Measurements from ENCODE around the gene MLYCD. TPM values are rescaled to one million over a fixed set of nuclear protein-coding genes. Genes with fewer than 3 reads are reported as not detected.

MLYCD gene
- total and polyA plus RNA-seq, 10 of the 15 experiments (the other 5 are each of a cell fraction or from before 2014, with no cell fraction given) = 0.21 to 3.7 (median 1.7) TPM

DNA sequence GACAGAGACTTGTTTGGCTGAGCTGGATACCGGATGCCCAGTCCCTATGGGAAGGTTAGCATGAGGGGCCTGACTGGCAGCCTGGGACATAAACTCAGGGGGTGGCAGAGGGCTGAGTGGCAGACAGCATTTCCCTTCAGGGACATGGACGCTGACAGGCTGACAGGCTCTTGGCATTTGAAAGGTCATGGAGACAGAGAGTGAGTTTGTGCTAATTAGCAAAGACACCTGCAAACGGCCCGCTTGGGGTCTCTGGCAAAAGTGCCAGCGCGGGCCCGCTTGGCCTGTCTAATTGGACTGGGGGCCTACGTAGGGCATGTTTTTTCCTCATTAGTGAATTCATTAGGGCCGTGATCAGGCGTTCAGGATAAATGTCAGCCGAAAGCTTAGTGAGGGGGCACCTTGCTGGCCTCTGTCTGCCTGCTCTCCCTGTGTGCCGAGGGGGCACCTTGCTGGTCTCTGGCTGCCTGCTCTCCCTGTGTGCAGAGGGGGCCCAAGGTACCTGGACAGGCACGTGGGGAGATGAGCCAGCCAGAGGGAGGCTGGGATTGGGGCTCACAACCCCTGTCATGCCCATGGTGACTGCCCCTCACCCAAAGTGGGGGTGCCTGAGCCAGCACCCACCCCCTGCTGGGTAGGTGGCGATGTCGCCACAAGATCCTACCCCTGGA, 76.8 kb downstream of the MLYCD start:
- Histone ChIP-seq H4K20me1 (ENCODE audit: control insufficient read depth, insufficient read depth) (no peaks in the 10 kb centered on the region), H3K27ac (ENCODE audit: control insufficient read depth, insufficient read depth) (no peak overlapping the region), H3K36me3 (ENCODE audit: control insufficient read depth in 2 of 2, insufficient read depth in 2 of 2, low read length in 1 of 2) (no peaks in the 10 kb centered on the region), H3K27me3 (replicated peaks in 1 of 2; ENCODE audit: control insufficient read depth in 2 of 2, insufficient read depth in 2 of 2, low read length in 1 of 2) (no peaks in the 10 kb centered on the region), H3K9me3 (replicated peaks; ENCODE audit: control insufficient read depth, insufficient read depth, low read length) (no peaks in the 10 kb centered on the region; the same call in 2 of the 3 replicates), H3K4me2 (ENCODE audit: control insufficient read depth, insufficient read depth) (no peak overlapping the region), H3K4me3 (no peak overlapping the region), H3K9ac (ENCODE audit: control insufficient read depth, insufficient read depth, low read length) (no peak overlapping the region), H2AFZ (ENCODE audit: control insufficient read depth, low read depth, low read length) (no peak overlapping the region), H3K79me2 (ENCODE audit: control insufficient read depth, insufficient read depth, low read length) (no peaks in the 10 kb centered on the region), H3K4me1 (ENCODE audit: control insufficient read depth, insufficient read depth, low read length) (no peaks in the 10 kb centered on the region)
- no TSS peak for BruUV-seq (replicated peaks)
- RAD21 ChIA-PET (ENCODE audit: unreplicated experiment) = no interaction called here
- ATAC-seq (no peak), DNase-seq (ENCODE audit: low read depth, low spot score) (no peak), FAIRE-seq (no peak)
- POLR2A ChIA-PET = no interaction called here
- intact Hi-C loops (cut with micrococcal nuclease; ENCODE audit: unreplicated experiment) (no loop called here), in situ Hi-C loops (cut with MboI) (no loop called here)
- CTCF ChIA-PET = no interaction called here
- WGBS (ENCODE audit: insufficient coverage, insufficient replicate concordance, low lambda C conversion rate, missing lambda C conversion rate) = 54% methylated on average over 15 of the region's 15 CpGs
- SMC1A ChIA-PET (ENCODE audit: uncharacterized antibody, unreplicated experiment) = no interaction called here
- TF ChIP-seq POLR2AphosphoS5 (IDR thresholded peaks at IDR 0.05; ENCODE audit: low read length) (no peak), NRF1 (conservative IDR thresholded peaks at IDR 0.05; ENCODE audit: low read depth, low read length) (no peak), EZH2 (IDR thresholded peaks at IDR 0.05; ENCODE audit: borderline replicate concordance, control insufficient read depth, low read depth, low read length) (no peak), NFXL1 (IDR thresholded peaks at IDR 0.05; ENCODE audit: borderline replicate concordance) (no peak), ZNF384 (IDR thresholded peaks at IDR 0.05; ENCODE audit: borderline replicate concordance, low read depth, low read length) (no peak)
- TF ChIP-seq, protein P1, sequence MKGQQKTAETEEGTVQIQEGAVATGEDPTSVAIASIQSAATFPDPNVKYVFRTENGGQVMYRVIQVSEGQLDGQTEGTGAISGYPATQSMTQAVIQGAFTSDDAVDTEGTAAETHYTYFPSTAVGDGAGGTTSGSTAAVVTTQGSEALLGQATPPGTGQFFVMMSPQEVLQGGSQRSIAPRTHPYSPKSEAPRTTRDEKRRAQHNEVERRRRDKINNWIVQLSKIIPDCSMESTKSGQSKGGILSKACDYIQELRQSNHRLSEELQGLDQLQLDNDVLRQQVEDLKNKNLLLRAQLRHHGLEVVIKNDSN (IDR thresholded peaks at IDR 0.05; ENCODE audit: borderline replicate concordance, extremely low read length, insufficient read depth, low read depth, low read length) = no peak
- TF ChIP-seq, protein P2, sequence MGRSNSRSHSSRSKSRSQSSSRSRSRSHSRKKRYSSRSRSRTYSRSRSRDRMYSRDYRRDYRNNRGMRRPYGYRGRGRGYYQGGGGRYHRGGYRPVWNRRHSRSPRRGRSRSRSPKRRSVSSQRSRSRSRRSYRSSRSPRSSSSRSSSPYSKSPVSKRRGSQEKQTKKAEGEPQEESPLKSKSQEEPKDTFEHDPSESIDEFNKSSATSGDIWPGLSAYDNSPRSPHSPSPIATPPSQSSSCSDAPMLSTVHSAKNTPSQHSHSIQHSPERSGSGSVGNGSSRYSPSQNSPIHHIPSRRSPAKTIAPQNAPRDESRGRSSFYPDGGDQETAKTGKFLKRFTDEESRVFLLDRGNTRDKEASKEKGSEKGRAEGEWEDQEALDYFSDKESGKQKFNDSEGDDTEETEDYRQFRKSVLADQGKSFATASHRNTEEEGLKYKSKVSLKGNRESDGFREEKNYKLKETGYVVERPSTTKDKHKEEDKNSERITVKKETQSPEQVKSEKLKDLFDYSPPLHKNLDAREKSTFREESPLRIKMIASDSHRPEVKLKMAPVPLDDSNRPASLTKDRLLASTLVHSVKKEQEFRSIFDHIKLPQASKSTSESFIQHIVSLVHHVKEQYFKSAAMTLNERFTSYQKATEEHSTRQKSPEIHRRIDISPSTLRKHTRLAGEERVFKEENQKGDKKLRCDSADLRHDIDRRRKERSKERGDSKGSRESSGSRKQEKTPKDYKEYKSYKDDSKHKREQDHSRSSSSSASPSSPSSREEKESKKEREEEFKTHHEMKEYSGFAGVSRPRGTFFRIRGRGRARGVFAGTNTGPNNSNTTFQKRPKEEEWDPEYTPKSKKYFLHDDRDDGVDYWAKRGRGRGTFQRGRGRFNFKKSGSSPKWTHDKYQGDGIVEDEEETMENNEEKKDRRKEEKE (IDR thresholded peaks at IDR 0.05) = no peak
- TF ChIP-seq, protein P3, sequence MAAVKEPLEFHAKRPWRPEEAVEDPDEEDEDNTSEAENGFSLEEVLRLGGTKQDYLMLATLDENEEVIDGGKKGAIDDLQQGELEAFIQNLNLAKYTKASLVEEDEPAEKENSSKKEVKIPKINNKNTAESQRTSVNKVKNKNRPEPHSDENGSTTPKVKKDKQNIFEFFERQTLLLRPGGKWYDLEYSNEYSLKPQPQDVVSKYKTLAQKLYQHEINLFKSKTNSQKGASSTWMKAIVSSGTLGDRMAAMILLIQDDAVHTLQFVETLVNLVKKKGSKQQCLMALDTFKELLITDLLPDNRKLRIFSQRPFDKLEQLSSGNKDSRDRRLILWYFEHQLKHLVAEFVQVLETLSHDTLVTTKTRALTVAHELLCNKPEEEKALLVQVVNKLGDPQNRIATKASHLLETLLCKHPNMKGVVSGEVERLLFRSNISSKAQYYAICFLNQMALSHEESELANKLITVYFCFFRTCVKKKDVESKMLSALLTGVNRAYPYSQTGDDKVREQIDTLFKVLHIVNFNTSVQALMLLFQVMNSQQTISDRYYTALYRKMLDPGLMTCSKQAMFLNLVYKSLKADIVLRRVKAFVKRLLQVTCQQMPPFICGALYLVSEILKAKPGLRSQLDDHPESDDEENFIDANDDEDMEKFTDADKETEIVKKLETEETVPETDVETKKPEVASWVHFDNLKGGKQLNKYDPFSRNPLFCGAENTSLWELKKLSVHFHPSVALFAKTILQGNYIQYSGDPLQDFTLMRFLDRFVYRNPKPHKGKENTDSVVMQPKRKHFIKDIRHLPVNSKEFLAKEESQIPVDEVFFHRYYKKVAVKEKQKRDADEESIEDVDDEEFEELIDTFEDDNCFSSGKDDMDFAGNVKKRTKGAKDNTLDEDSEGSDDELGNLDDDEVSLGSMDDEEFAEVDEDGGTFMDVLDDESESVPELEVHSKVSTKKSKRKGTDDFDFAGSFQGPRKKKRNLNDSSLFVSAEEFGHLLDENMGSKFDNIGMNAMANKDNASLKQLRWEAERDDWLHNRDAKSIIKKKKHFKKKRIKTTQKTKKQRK (IDR thresholded peaks at IDR 0.05; ENCODE audit: low read depth, low read length) = no peak
- TF ChIP-seq, protein P4, sequence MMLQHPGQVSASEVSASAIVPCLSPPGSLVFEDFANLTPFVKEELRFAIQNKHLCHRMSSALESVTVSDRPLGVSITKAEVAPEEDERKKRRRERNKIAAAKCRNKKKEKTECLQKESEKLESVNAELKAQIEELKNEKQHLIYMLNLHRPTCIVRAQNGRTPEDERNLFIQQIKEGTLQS (IDR thresholded peaks at IDR 0.05; ENCODE audit: borderline replicate concordance, extremely low read depth, low read depth, low read length) = no peak

Data from GM12878 (cell line).